8988T (cell line): ENCODE data around the gene KCNMA1.

Source experiments
- DNase-seq: peaks from one replicate; pipeline ENCODE4 v3.0.0; 2011

The KCNMA1 gene

GRCh38 chr10:77631241-77631640 lies 6.4 kb downstream of the KCNMA1 start:
- no peak for DNase-seq

GRCh38 chr10:77630507-77630848 lies 7.1 kb downstream of the KCNMA1 start:
- no peak for DNase-seq

- DNase-seq = no peak
These were observed 7.7 kb downstream of the KCNMA1 start for GRCh38 chr10:77629775-77630506.

- DNase-seq = no peak
These were observed 8.5 kb downstream of the KCNMA1 start for GRCh38 chr10:77628906-77629730.

- no peak for DNase-seq
These were observed 11.2 kb downstream of the KCNMA1 start for GRCh38 chr10:77626266-77626935.

- no peak for DNase-seq
These were observed 12.2 kb downstream of the KCNMA1 start for GRCh38 chr10:77625379-77625778.

GRCh38 chr10:77622889-77623291 lies 14.7 kb downstream of the KCNMA1 start:
- DNase-seq = no peak

GRCh38 chr10:77620731-77621130 lies 16.9 kb downstream of the KCNMA1 start:
- no peak for DNase-seq

- DNase-seq = no peak
These were observed 17.5 kb downstream of the KCNMA1 start for GRCh38 chr10:77619964-77620703.

GRCh38 chr10:77618117-77618516 lies 19.5 kb downstream of the KCNMA1 start:
- no peak for DNase-seq

- DNase-seq = no peak
These were observed 20.8 kb downstream of the KCNMA1 start for GRCh38 chr10:77616766-77617165.

- DNase-seq = no peak
These were observed 22.6 kb downstream of the KCNMA1 start for GRCh38 chr10:77614778-77615625.

- no peak for DNase-seq
These were observed 24.0 kb downstream of the KCNMA1 start for GRCh38 chr10:77613476-77614130.

- no peak for DNase-seq
These were observed 25.9 kb downstream of the KCNMA1 start for GRCh38 chr10:77611670-77612069.

GRCh38 chr10:77611221-77611620 lies 26.4 kb downstream of the KCNMA1 start:
- no peak for DNase-seq

GRCh38 chr10:77609781-77610272 lies 27.8 kb downstream of the KCNMA1 start:
- no peak for DNase-seq

GRCh38 chr10:77608281-77608680 lies 29.3 kb downstream of the KCNMA1 start:
- no peak for DNase-seq

GRCh38 chr10:77606751-77607150 lies 30.9 kb downstream of the KCNMA1 start:
- DNase-seq = no peak

- DNase-seq = no peak
These were observed 32.1 kb downstream of the KCNMA1 start for GRCh38 chr10:77605466-77605865.

- no peak for DNase-seq
These were observed 32.7 kb downstream of the KCNMA1 start for GRCh38 chr10:77604941-77605351.

GRCh38 chr10:77604063-77604462 lies 33.5 kb downstream of the KCNMA1 start:
- no peak for DNase-seq
